Measurements from ENCODE around the gene GRIN2A. TPM values are rescaled to one million over a fixed set of nuclear protein-coding genes. Genes with fewer than 3 reads are reported as not detected.

The GRIN2A gene
- total RNA-seq, 1 donor from 2014 or later, result 6.8 TPM

- H3K27me3 Mint-ChIP-seq (ENCODE audit: unreplicated experiment), result no peaks in the 10 kb centered on the region
- no peak overlapping the region for H3K4me3 Mint-ChIP-seq (ENCODE audit: unreplicated experiment)
- H3K27ac Mint-ChIP-seq (ENCODE audit: unreplicated experiment), result no peak overlapping the region
- H3K9me3 Mint-ChIP-seq (ENCODE audit: unreplicated experiment), result no peaks in the 10 kb centered on the region
- H3K36me3 Mint-ChIP-seq (ENCODE audit: unreplicated experiment), result no peaks in the 10 kb centered on the region
- no peaks in the 10 kb centered on the region for H3K4me1 Mint-ChIP-seq (ENCODE audit: low read depth, unreplicated experiment)
- DNase-seq, result no peak
- no peak for TF ChIP-seq CTCF (IDR thresholded peaks at IDR 0.05; ENCODE audit: partially characterized antibody, unreplicated experiment)
Observed at GRCh38 chr16:9844361-9844760, 337.9 kb downstream of the GRIN2A start.

- DNase-seq, result no peak
- no peaks in the 10 kb centered on the region for H3K27me3 Mint-ChIP-seq (ENCODE audit: unreplicated experiment)
- H3K4me1 Mint-ChIP-seq (ENCODE audit: low read depth, unreplicated experiment), result no peaks in the 10 kb centered on the region
- no peak overlapping the region for H3K27ac Mint-ChIP-seq (ENCODE audit: unreplicated experiment)
- no peaks in the 10 kb centered on the region for H3K36me3 Mint-ChIP-seq (ENCODE audit: unreplicated experiment)
- H3K4me3 Mint-ChIP-seq (ENCODE audit: unreplicated experiment), result no peak overlapping the region
- no peaks in the 10 kb centered on the region for H3K9me3 Mint-ChIP-seq (ENCODE audit: unreplicated experiment)
- TF ChIP-seq CTCF (IDR thresholded peaks at IDR 0.05; ENCODE audit: partially characterized antibody, unreplicated experiment), result no peak
Observed at GRCh38 chr16:9843424-9844018, 338.7 kb downstream of the GRIN2A start.

- DNase-seq, result no peak
- no peak overlapping the region for H3K27ac Mint-ChIP-seq (ENCODE audit: unreplicated experiment)
Observed at GRCh38 chr16:9840761-9841665, 341.2 kb downstream of the GRIN2A start.

GRCh38 chr16:9837481-9837880 is 344.7 kb downstream of the GRIN2A start:
- no peaks in the 10 kb centered on the region for H3K9me3 Mint-ChIP-seq (ENCODE audit: unreplicated experiment)
- H3K36me3 Mint-ChIP-seq (ENCODE audit: unreplicated experiment), result peaks cover 5% of the 10 kb centered on the region
- peaks cover 13% of the 10 kb centered on the region for H3K4me1 Mint-ChIP-seq (ENCODE audit: low read depth, unreplicated experiment)
- H3K27ac Mint-ChIP-seq (ENCODE audit: unreplicated experiment), result no peak overlapping the region
- DNase-seq, result no peak
- TF ChIP-seq CTCF (IDR thresholded peaks at IDR 0.05; ENCODE audit: partially characterized antibody, unreplicated experiment), result no peak
- H3K27me3 Mint-ChIP-seq (ENCODE audit: unreplicated experiment), result no peaks in the 10 kb centered on the region
- H3K4me3 Mint-ChIP-seq (ENCODE audit: unreplicated experiment), result no peak overlapping the region

More at GRCh38 chr16:9840761-9841665, 341.2 kb downstream of the GRIN2A start:
- Mint-ChIP-seq H3K4me3 (ENCODE audit: unreplicated experiment) (no peak overlapping the region), H3K36me3 (ENCODE audit: unreplicated experiment) (peaks cover 5% of the 10 kb centered on the region), H3K27me3 (ENCODE audit: unreplicated experiment) (no peaks in the 10 kb centered on the region), H3K9me3 (ENCODE audit: unreplicated experiment) (no peaks in the 10 kb centered on the region), H3K4me1 (ENCODE audit: low read depth, unreplicated experiment) (peaks cover 11% of the 10 kb centered on the region)
- TF ChIP-seq CTCF (IDR thresholded peaks at IDR 0.05; ENCODE audit: partially characterized antibody, unreplicated experiment), result no peak

Measured in glutamatergic neuron (in vitro differentiated cells).